CD8-positive, alpha-beta memory T cell (primary cell): ENCODE measurements around the gene CTNNA2. TPM values are rescaled to one million over a fixed set of nuclear protein-coding genes. Genes with fewer than 3 reads are reported as not detected.
A peak's percentile ranks its signal among the peaks of the same experiment; 100 is the strongest.

Source experiments
- CTCF ChIA-PET: fragments of 350-600 bp; sonication (Branson Sonifier 250); formaldehyde crosslinking; loops from one replicate; lab custom pipeline; 2021; ENCODE audit warnings: antibody characterized with exemption; lab: Charles Lee
- POLR2A ChIA-PET: fragments of 350-600 bp; sonication (Branson Sonifier 250); formaldehyde crosslinking; loops from one replicate; lab custom pipeline; 2021; ENCODE audit warnings: antibody characterized with exemption; lab: Charles Lee
- DNase-seq, 5 donors: peaks; one replicate each; pipeline versions ENCODE4 v3.0.0 to v3.0.0-alpha.2; 2020 to 2022; ENCODE audit warnings: mixed read lengths in 1 of 5
- H3K27ac ChIP-seq: one replicate; pipeline ENCODE4 v1.7.0; 2013; ENCODE audit warnings: low read depth, mild to moderate bottlenecking, low read length, moderate library complexity
- H3K27me3 ChIP-seq: 2 replicates; pipeline ENCODE4 v1.7.0; 2013; ENCODE audit warnings: low read length, mild to moderate bottlenecking; ENCODE audit not compliant: insufficient read depth, poor library complexity, severe bottlenecking
- H3K36me3 ChIP-seq: 2 replicates; pipeline ENCODE4 v1.7.0; 2013; ENCODE audit warnings: mild to moderate bottlenecking, low read length, moderate library complexity; ENCODE audit not compliant: insufficient read depth
- H3K4me1 ChIP-seq: 2 replicates; pipeline ENCODE4 v1.7.0; 2013; ENCODE audit warnings: mild to moderate bottlenecking, low read length, moderate library complexity; ENCODE audit not compliant: insufficient read depth
- H3K4me3 ChIP-seq: 2 replicates; pipeline ENCODE4 v1.7.0; 2013; ENCODE audit warnings: mild to moderate bottlenecking, low read length
- H3K9me3 ChIP-seq: 2 replicates; pipeline ENCODE4 v1.7.0; 2013; ENCODE audit warnings: mild to moderate bottlenecking, low read length
- H3K27ac Mint-ChIP-seq, 8 donors: one replicate each; pipeline ENCODE4 v1.8.0; 2020 to 2021; ENCODE audit warnings: mixed read lengths in 8 of 8, mild to moderate bottlenecking in 6 of 8, inconsistent platforms in 3 of 8, moderate library complexity in 3 of 8
- H3K27me3 Mint-ChIP-seq, 2 donors: one replicate each; pipeline ENCODE4 v1.8.0; 2020 to 2021; ENCODE audit warnings: mixed read lengths in 2 of 2, mild to moderate bottlenecking in 1 of 2, moderate library complexity in 1 of 2
- H3K36me3 Mint-ChIP-seq, 3 donors: one replicate each; pipeline ENCODE4 v1.8.0; 2020 to 2021; ENCODE audit warnings: mixed read lengths in 3 of 3, inconsistent platforms in 1 of 3, mild to moderate bottlenecking in 1 of 3
- H3K4me1 Mint-ChIP-seq, 3 donors: one replicate each; pipeline ENCODE4 v1.8.0; 2020 to 2021; ENCODE audit warnings: mixed read lengths in 3 of 3, inconsistent platforms in 1 of 3, mild to moderate bottlenecking in 1 of 3
- H3K4me3 Mint-ChIP-seq, 7 donors: one replicate each; pipeline ENCODE4 v1.8.0; 2020 to 2021; ENCODE audit warnings: mixed read lengths in 7 of 7, mild to moderate bottlenecking in 6 of 7, moderate library complexity in 4 of 7, inconsistent platforms in 2 of 7
- H3K9me3 Mint-ChIP-seq, 5 donors: one replicate each; pipeline ENCODE4 v1.8.0; 2020 to 2022; ENCODE audit warnings: mixed read lengths in 5 of 5, mild to moderate bottlenecking in 3 of 5, moderate library complexity in 2 of 5, inconsistent platforms in 1 of 5
- polyA plus RNA-seq: library from polyadenylated mRNA; unstranded; fragments of 300-500 nt; fragmentation: Illumina TruSeq; gene quantifications from one replicate; pipeline ENCODE4 v1.2.3, GENCODE V29; 2021
- total RNA-seq, 2 experiments: library from RNA; stranded (reverse); gene quantifications; one replicate each; pipeline ENCODE4 v1.2.3, GENCODE V29; 2021

The CTNNA2 gene
- total and polyA plus RNA-seq, 3 experiments from 2014 or later, result not detected

- DNase-seq, result no peak
- Histone ChIP-seq H3K36me3 (no peaks in the 10 kb centered on the region), H3K27ac (no peak overlapping the region), H3K9me3 (no peaks in the 10 kb centered on the region), H3K4me1 (no peaks in the 10 kb centered on the region), H3K4me3 (no peak overlapping the region), H3K27me3 (no peaks in the 10 kb centered on the region)
- Mint-ChIP-seq H3K4me3 (no peak overlapping the region), H3K27ac (no peak overlapping the region), H3K9me3 (peaks cover 3 to 8% (median 7%) of the 10 kb centered on the region in 5 donors), H3K27me3 (peaks cover 0 to 1% of the 10 kb centered on the region in 2 donors), H3K4me1 (no peaks in the 10 kb centered on the region), H3K36me3 (no peaks in the 10 kb centered on the region)
- ChIA-PET CTCF (no interaction called here), POLR2A (no interaction called here)
Measured at GRCh38 chr2:80061881-80062280, 549.0 kb downstream of the CTNNA2 start.

GRCh38 chr2:80062298-80062697 lies 549.4 kb downstream of the CTNNA2 start:
- DNase-seq, result no peak
- Mint-ChIP-seq H3K4me1 (no peaks in the 10 kb centered on the region), H3K4me3 (no peak overlapping the region), H3K9me3 (peaks cover 3 to 8% (median 6%) of the 10 kb centered on the region in 5 donors), H3K36me3 (no peaks in the 10 kb centered on the region), H3K27ac (no peak overlapping the region), H3K27me3 (peaks cover 0 to 2% of the 10 kb centered on the region in 2 donors)
- CTCF ChIA-PET, result no interaction called here
- Histone ChIP-seq H3K27me3 (no peaks in the 10 kb centered on the region), H3K4me3 (no peak overlapping the region), H3K27ac (no peak overlapping the region), H3K9me3 (no peaks in the 10 kb centered on the region), H3K36me3 (no peaks in the 10 kb centered on the region), H3K4me1 (no peaks in the 10 kb centered on the region)
- POLR2A ChIA-PET, result no interaction called here

- H3K27ac ChIP-seq, result no peak overlapping the region
- DNase-seq, result no peak
- no peaks in the 10 kb centered on the region for H3K4me1 ChIP-seq
- no peak overlapping the region for H3K4me3 ChIP-seq
- ChIA-PET POLR2A (no interaction called here), CTCF (no interaction called here)
- Mint-ChIP-seq H3K27ac (no peak overlapping the region), H3K36me3 (no peaks in the 10 kb centered on the region), H3K27me3 (peaks cover 0 to 2% of the 10 kb centered on the region in 2 donors), H3K9me3 (peaks cover 0 to 10% (median 4%) of the 10 kb centered on the region in 5 donors), H3K4me3 (no peak overlapping the region), H3K4me1 (no peaks in the 10 kb centered on the region)
- no peaks in the 10 kb centered on the region for H3K36me3 ChIP-seq
- no peaks in the 10 kb centered on the region for H3K27me3 ChIP-seq
- H3K9me3 ChIP-seq, result no peaks in the 10 kb centered on the region
Measured at GRCh38 chr2:80068038-80068731, 555.3 kb downstream of the CTNNA2 start.

- peaks cover 1 to 10% (median 2%) of the 10 kb centered on the region in 5 donors for H3K9me3 Mint-ChIP-seq
- H3K9me3 ChIP-seq, result no peaks in the 10 kb centered on the region
- H3K27me3 Mint-ChIP-seq, result peaks cover 0 to 2% of the 10 kb centered on the region in 2 donors
- H3K27me3 ChIP-seq, result no peaks in the 10 kb centered on the region
- H3K4me3 Mint-ChIP-seq, result no peak overlapping the region
- no peaks in the 10 kb centered on the region for H3K4me1 ChIP-seq
- POLR2A ChIA-PET, result no interaction called here
- no peak overlapping the region for H3K4me3 ChIP-seq
- no peaks in the 10 kb centered on the region for H3K4me1 Mint-ChIP-seq
- CTCF ChIA-PET, result no interaction called here
- H3K27ac Mint-ChIP-seq, result no peak overlapping the region
- no peak for DNase-seq
- no peaks in the 10 kb centered on the region for H3K36me3 Mint-ChIP-seq
- no peaks in the 10 kb centered on the region for H3K36me3 ChIP-seq
- no peak overlapping the region for H3K27ac ChIP-seq
Measured at GRCh38 chr2:80070587-80070986, 557.7 kb downstream of the CTNNA2 start.

GRCh38 chr2:80071941-80072340 lies 559.1 kb downstream of the CTNNA2 start:
- H3K36me3 Mint-ChIP-seq, result no peaks in the 10 kb centered on the region
- Histone ChIP-seq H3K27me3 (no peaks in the 10 kb centered on the region), H3K9me3 (no peaks in the 10 kb centered on the region), H3K36me3 (no peaks in the 10 kb centered on the region), H3K4me3 (no peak overlapping the region), H3K27ac (no peak overlapping the region), H3K4me1 (no peaks in the 10 kb centered on the region)
- no peak for DNase-seq
- H3K27me3 Mint-ChIP-seq, result peaks cover 0 to under 1% of the 10 kb centered on the region in 2 donors
- no peaks in the 10 kb centered on the region for H3K4me1 Mint-ChIP-seq
- no peak overlapping the region for H3K4me3 Mint-ChIP-seq
- H3K9me3 Mint-ChIP-seq, result peaks cover 0 to 10% (median 2%) of the 10 kb centered on the region in 5 donors
- POLR2A ChIA-PET, result no interaction called here
- H3K27ac Mint-ChIP-seq, result no peak overlapping the region
- CTCF ChIA-PET, result no interaction called here

GRCh38 chr2:80073134-80073561 lies 560.3 kb downstream of the CTNNA2 start:
- no peaks in the 10 kb centered on the region for H3K27me3 ChIP-seq
- DNase-seq, result peak in 1 of 5 donors; percentile 2
- H3K36me3 Mint-ChIP-seq, result no peaks in the 10 kb centered on the region
- ChIA-PET POLR2A (no interaction called here), CTCF (no interaction called here)
- H3K9me3 ChIP-seq, result no peaks in the 10 kb centered on the region
- H3K4me3 ChIP-seq, result no peak overlapping the region
- H3K4me3 Mint-ChIP-seq, result no peak overlapping the region
- H3K9me3 Mint-ChIP-seq, result peaks cover 1 to 4% (median 3%) of the 10 kb centered on the region in 5 donors
- no peaks in the 10 kb centered on the region for H3K36me3 ChIP-seq
- H3K27me3 Mint-ChIP-seq, result no peaks in the 10 kb centered on the region
- H3K27ac Mint-ChIP-seq, result no peak overlapping the region
- no peaks in the 10 kb centered on the region for H3K4me1 Mint-ChIP-seq
- H3K27ac ChIP-seq, result no peak overlapping the region
- no peaks in the 10 kb centered on the region for H3K4me1 ChIP-seq

- Mint-ChIP-seq H3K9me3 (peaks cover 0 to 9% (median 4%) of the 10 kb centered on the region in 5 donors), H3K4me1 (no peaks in the 10 kb centered on the region), H3K36me3 (no peaks in the 10 kb centered on the region), H3K27me3 (no peaks in the 10 kb centered on the region), H3K4me3 (no peak overlapping the region), H3K27ac (no peak overlapping the region)
- ChIA-PET POLR2A (no interaction called here), CTCF (no interaction called here)
- no peak for DNase-seq
- Histone ChIP-seq H3K9me3 (no peaks in the 10 kb centered on the region), H3K4me3 (no peak overlapping the region), H3K27me3 (no peaks in the 10 kb centered on the region), H3K27ac (no peak overlapping the region), H3K36me3 (no peaks in the 10 kb centered on the region), H3K4me1 (no peaks in the 10 kb centered on the region)
Measured at GRCh38 chr2:80074321-80075070, 561.6 kb downstream of the CTNNA2 start.

- Mint-ChIP-seq H3K4me3 (no peak overlapping the region), H3K4me1 (no peaks in the 10 kb centered on the region), H3K9me3 (peaks cover 0 to 9% (median 6%) of the 10 kb centered on the region in 5 donors), H3K27me3 (no peaks in the 10 kb centered on the region), H3K27ac (no peak overlapping the region), H3K36me3 (no peaks in the 10 kb centered on the region)
- H3K27ac ChIP-seq, result no peak overlapping the region
- H3K9me3 ChIP-seq, result no peaks in the 10 kb centered on the region
- no peaks in the 10 kb centered on the region for H3K4me1 ChIP-seq
- H3K36me3 ChIP-seq, result no peaks in the 10 kb centered on the region
- no peak for DNase-seq
- ChIA-PET CTCF (no interaction called here), POLR2A (no interaction called here)
- no peaks in the 10 kb centered on the region for H3K27me3 ChIP-seq
- H3K4me3 ChIP-seq, result no peak overlapping the region
Measured at GRCh38 chr2:80075719-80076118, 562.9 kb downstream of the CTNNA2 start.
